HepG2 (cell line): ENCODE data around the gene CCNQ. TPM values are rescaled to one million over a fixed set of nuclear protein-coding genes. Genes with fewer than 3 reads are reported as not detected.
A peak's percentile ranks its signal among the peaks of the same experiment; 100 is the strongest.

Source experiments
- CBX2 ChIP-seq, 2 experiments: fragments of 200-600 bp in 1 of 2; sonication (generic); formaldehyde crosslinking in 1 of 2; IDR thresholded peaks; 2 replicates each; pipeline versions ENCODE4 v1.7.0 to v1.8.1; 2018 to 2022; ENCODE audit warnings: low read depth in 2 of 2, low read length in 1 of 2, mild to moderate bottlenecking in 1 of 2, missing genetic modification reagents in 1 of 2
- CEBPB ChIP-seq: IDR thresholded peaks from 2 replicates; pipeline ENCODE4 v1.6.1; 2011; ENCODE audit warnings: low read depth, low read length, improper control_type of control experiment, borderline replicate concordance
- CREB3 ChIP-seq: sonication (generic); formaldehyde crosslinking; IDR thresholded peaks from 2 replicates; pipeline ENCODE4 v1.5.0; 2020; ENCODE audit warnings: missing genetic modification reagents
- HIC2 ChIP-seq: sonication (generic); formaldehyde crosslinking; IDR thresholded peaks from 2 replicates; pipeline ENCODE4 v1.9.0; 2022; ENCODE audit warnings: low read depth, missing genetic modification reagents
- KLF11 ChIP-seq: IDR thresholded peaks from 2 replicates; pipeline ENCODE4 v1.6.1; 2016; ENCODE audit warnings: missing compliant biosample characterization
- KMT2A ChIP-seq: sonication (generic); formaldehyde crosslinking; IDR thresholded peaks from 2 replicates; pipeline ENCODE4 v1.4.0; 2020; ENCODE audit warnings: missing genetic modification reagents
- KMT2B ChIP-seq: IDR thresholded peaks from 2 replicates; pipeline ENCODE4 v1.6.1; 2016; ENCODE audit warnings: missing genetic modification reagents, missing compliant biosample characterization
- MED1 ChIP-seq: sonication (generic); formaldehyde crosslinking; IDR thresholded peaks from 2 replicates; pipeline ENCODE4 v1.4.0; 2020; ENCODE audit warnings: missing genetic modification reagents
- NCOR1 ChIP-seq: fragments of 200-600 bp; sonication (generic); IDR thresholded peaks from 2 replicates; pipeline ENCODE4 v1.7.0; 2017; ENCODE audit warnings: antibody characterized with exemption, low read length, borderline replicate concordance
- PATZ1 ChIP-seq: sonication (generic); formaldehyde crosslinking; IDR thresholded peaks from 2 replicates; pipeline ENCODE4 v1.4.0; 2020; ENCODE audit warnings: missing genetic modification reagents
- RBAK ChIP-seq: sonication (generic); formaldehyde crosslinking; IDR thresholded peaks from 2 replicates; pipeline ENCODE4 v1.5.1; 2020; ENCODE audit warnings: mild to moderate bottlenecking, missing genetic modification reagents
- SIX4 ChIP-seq: sonication (generic); formaldehyde crosslinking; IDR thresholded peaks from 2 replicates; pipeline ENCODE4 v1.4.0; 2020; ENCODE audit warnings: missing genetic modification reagents
- TCF12 ChIP-seq, 2 experiments: fragments of 450-650 bp in 1 of 2; sonication (generic) in 1 of 2; formaldehyde crosslinking in 1 of 2; IDR thresholded peaks; 2 replicates each; pipeline versions ENCODE4 v1.6.1 to v1.8.0; 2017 to 2022; ENCODE audit warnings: antibody characterized with exemption in 1 of 2, mild to moderate bottlenecking in 1 of 2, missing genetic modification reagents in 1 of 2, moderate library complexity in 1 of 2
- THYN1 ChIP-seq: sonication (generic); formaldehyde crosslinking; IDR thresholded peaks from 2 replicates; pipeline ENCODE4 v1.8.1; 2023; ENCODE audit warnings: low read depth, mild to moderate bottlenecking, moderate library complexity, missing genetic modification reagents, borderline replicate concordance
- ZBTB42 ChIP-seq: sonication (generic); formaldehyde crosslinking; IDR thresholded peaks from 2 replicates; pipeline ENCODE4 v1.5.0; 2020; ENCODE audit warnings: mild to moderate bottlenecking, missing genetic modification reagents
- ZEB1 ChIP-seq: IDR thresholded peaks from 2 replicates; pipeline ENCODE4 v1.6.1; 2012; ENCODE audit warnings: mild to moderate bottlenecking, low read depth, inconsistent platforms; ENCODE audit not compliant: insufficient replicate concordance
- ZGPAT ChIP-seq: IDR thresholded peaks from 2 replicates; pipeline ENCODE4 v1.6.1; 2016; ENCODE audit warnings: mild to moderate bottlenecking
- ZNF207 ChIP-seq: fragments of 450-650 bp; IDR thresholded peaks from 2 replicates; pipeline ENCODE4 v1.6.1; 2016; ENCODE audit warnings: antibody characterized with exemption, borderline replicate concordance
- ZNF550 ChIP-seq: sonication (generic); formaldehyde crosslinking; IDR thresholded peaks from 2 replicates; pipeline ENCODE4 v1.4.0; 2020; ENCODE audit warnings: mild to moderate bottlenecking, missing genetic modification reagents, borderline replicate concordance
- ZNF773 ChIP-seq: sonication (generic); formaldehyde crosslinking; IDR thresholded peaks from 2 replicates; pipeline ENCODE4 v1.4.0; 2020; ENCODE audit warnings: missing genetic modification reagents, borderline replicate concordance
- ZNF883 ChIP-seq: sonication (generic); formaldehyde crosslinking; IDR thresholded peaks from 2 replicates; pipeline ENCODE4 v1.5.1; 2020; ENCODE audit warnings: mild to moderate bottlenecking, missing genetic modification reagents; ENCODE audit errors: not compliant biosample characterization
- polyA plus RNA-seq, 8 experiments: library from polyadenylated mRNA; depleted of rRNA in 3 of 8; stranded (reverse) in 7 of 8; unstranded in 1 of 8; fragments of >200 nt; fragmentation: Illumina TruSeq in 4 of 8; extraction: Trizol in 4 of 8; gene quantifications; 2 replicates each; pipeline versions ENCODE4 v1.2.1 to v1.2.3, GENCODE V29; 2011 to 2016; ENCODE audit warnings: low read depth in 4 of 8, missing spikeins in 1 of 8, mixed read lengths in 1 of 8; ENCODE audit not compliant: insufficient read depth in 1 of 8
- total RNA-seq, 5 experiments: library from RNA; depleted of rRNA; stranded (reverse); fragments of >200 nt; fragmentation: Illumina TruSeq; extraction: Trizol; gene quantifications; 2 replicates each; pipeline ENCODE4 v1.2.3, GENCODE V29; 2016; ENCODE audit warnings: low read depth in 1 of 5

CCNQ gene
- total and polyA plus RNA-seq, 2 of the 13 experiments (the other 11 are each of a cell fraction or from before 2014, with no cell fraction given): 15.0 to 25.5 TPM

- no peak for TF ChIP-seq THYN1 (CRISPR knock-in tag)
- no peak for TF ChIP-seq CEBPB
- TF ChIP-seq PATZ1 (CRISPR knock-in tag): peak; percentile 67
- 0 out of 2 replicates have a peak, but pooled peaks have one; percentile 18 for TF ChIP-seq KMT2B (CRISPR knock-in tag)
- peak; percentile 96 for TF ChIP-seq MED1 (CRISPR knock-in tag)
- TF ChIP-seq ZNF883 (CRISPR knock-in tag): no peak
- no peak for TF ChIP-seq CREB3 (CRISPR knock-in tag)
- peak; percentile 36; the same call in 1 of the 2 replicates for TF ChIP-seq NCOR1
- no peak for TF ChIP-seq ZNF550
- TF ChIP-seq ZNF207: no peak
- no peak for TF ChIP-seq RBAK
- no peak for TF ChIP-seq TCF12 (IDR thresholded peaks at IDR 0.05)
- peak; percentile 94; the same call in 1 of the 2 replicates for TF ChIP-seq TCF12 (CRISPR knock-in tag; IDR thresholded peaks at IDR 0.05)
- no peak for TF ChIP-seq CBX2 (IDR thresholded peaks at IDR 0.05; ENCODE audit: low read depth, low read length)
- no peak for TF ChIP-seq CBX2 (CRISPR knock-in tag; IDR thresholded peaks at IDR 0.05; ENCODE audit: low read depth)
- TF ChIP-seq KLF11 (CRISPR knock-in tag): no peak
- peak; percentile 64; the same call in 1 of the 2 replicates for TF ChIP-seq HIC2
- TF ChIP-seq ZEB1: no peak
- TF ChIP-seq KMT2A (CRISPR knock-in tag): no peak
- TF ChIP-seq ZNF773 (CRISPR knock-in tag): no peak
- no peak for TF ChIP-seq SIX4
- TF ChIP-seq ZBTB42: no peak
- no peak for TF ChIP-seq ZGPAT (CRISPR knock-in tag)
Observed at GRCh38 chrX:153623310-153624029, 24.5 kb upstream of the CCNQ start (continued).
